PC-3 (cell line): ENCODE measurements around the gene SYNJ2BP. TPM values are rescaled to one million over a fixed set of nuclear protein-coding genes. Genes with fewer than 3 reads are reported as not detected.
"Not testable (repeated sequence)": the region's sequence is repeated elsewhere in the genome, so short reads cannot be mapped to it uniquely, and the experiment has no call there.

Source experiments
- ATAC-seq: fragments of 200-7000 bp; cut with Tn5 transposase; 2 replicates; pipeline ENCODE4 v1.9.1; 2020; ENCODE audit warnings: mild to moderate bottlenecking, moderate library complexity
- BruUV-seq: library from RNA; stranded (reverse); fragments of 400-500 nt; replicated peaks from 2 replicates; lab custom pipeline; 2021; lab: Mats Ljungman, UMichigan
- CTCF ChIA-PET: fragments of 300-600 bp; sonication (Branson Sonifier 250); formaldehyde crosslinking; loops from one replicate; lab custom pipeline; 2022; ENCODE audit warnings: antibody characterized with exemption; lab: Charles Lee
- POLR2A ChIA-PET: fragments of 300-600 bp; sonication (Branson Sonifier 250); formaldehyde crosslinking; loops from one replicate; lab custom pipeline; 2022; ENCODE audit warnings: antibody characterized with exemption; ENCODE audit not compliant: unreplicated experiment; lab: Charles Lee
- DNase-seq: peaks from one replicate; pipeline ENCODE4 v3.0.0-alpha.2; 2015
- H2AFZ ChIP-seq: fragments of 300-600 bp; sonication (generic); 2 replicates; pipeline ENCODE4 v1.6.0; 2016; ENCODE audit warnings: antibody characterized with exemption, low read length
- H3F3A ChIP-seq: fragments of 300-600 bp; sonication (generic); one replicate; pipeline ENCODE4 v1.6.0; 2017; ENCODE audit warnings: antibody characterized with exemption, low read length, control low read depth, mild to moderate bottlenecking; ENCODE audit not compliant: unreplicated experiment
- H3K27ac ChIP-seq: fragments of 300-600 bp; sonication (generic); 2 replicates; pipeline ENCODE4 v1.5.1; 2016; ENCODE audit warnings: mild to moderate bottlenecking, low read length
- H3K27me3 ChIP-seq: fragments of 300-600 bp; sonication (generic); 2 replicates; pipeline ENCODE4 v1.6.1; 2016; ENCODE audit warnings: low read length, mixed read lengths
- H3K36me3 ChIP-seq: fragments of 300-600 bp; sonication (generic); 2 replicates; pipeline ENCODE4 v1.6.1; 2016; ENCODE audit warnings: low read depth, mixed run types, low read length, mixed read lengths
- H3K4me1 ChIP-seq: fragments of 300-600 bp; sonication (generic); 2 replicates; pipeline ENCODE4 v1.5.1; 2016; ENCODE audit warnings: low read length; ENCODE audit not compliant: insufficient read depth
- H3K4me2 ChIP-seq: fragments of 300-600 bp; sonication (generic); 2 replicates; pipeline ENCODE4 v1.6.0; 2016; ENCODE audit warnings: low read length
- H3K4me3 ChIP-seq: fragments of 300-600 bp; sonication (generic); 2 replicates; pipeline ENCODE4 v1.5.1; 2016; ENCODE audit warnings: mild to moderate bottlenecking, low read length, mixed read lengths
- H3K79me2 ChIP-seq: fragments of 300-600 bp; sonication (generic); 2 replicates; pipeline ENCODE4 v1.6.1; 2017; ENCODE audit warnings: low read length, mixed read lengths
- H3K9ac ChIP-seq: fragments of 300-600 bp; sonication (generic); 2 replicates; pipeline ENCODE4 v1.6.0; 2016; ENCODE audit warnings: mild to moderate bottlenecking, low read length
- H3K9me2 ChIP-seq: fragments of 300-600 bp; sonication (generic); replicated peaks from 2 replicates; pipeline ENCODE4 v1.6.1; 2016; ENCODE audit warnings: mixed run types, low read length, mixed read lengths
- H3K9me3 ChIP-seq: fragments of 300-600 bp; sonication (generic); 2 replicates; pipeline ENCODE4 v1.6.1; 2016; ENCODE audit warnings: low read length, mixed read lengths
- H4K20me1 ChIP-seq: fragments of 300-600 bp; sonication (generic); 2 replicates; pipeline ENCODE4 v1.6.1; 2016; ENCODE audit warnings: low read length, mixed read lengths
- EZH2 ChIP-seq: fragments of 300-600 bp; sonication (generic); IDR thresholded peaks from one replicate; pipeline ENCODE4 v1.6.1; 2017; ENCODE audit warnings: antibody characterized with exemption, mild to moderate bottlenecking, low read length; ENCODE audit not compliant: unreplicated experiment
- EZH2phosphoT487 ChIP-seq: fragments of 300-600 bp; sonication (generic); IDR thresholded peaks from 2 replicates; pipeline ENCODE4 v1.6.1; 2018; ENCODE audit warnings: mild to moderate bottlenecking, antibody characterized with exemption, low read length, borderline replicate concordance
- intact Hi-C: fragments of 100-400 bp; cut with micrococcal nuclease; formaldehyde crosslinking; loops from 2 replicates; pipeline ENCODE4 v1.9.0; 2023
- total RNA-seq: library from RNA; depleted of rRNA; stranded (reverse); fragments of >200 nt; gene quantifications from 2 replicates; pipeline ENCODE4 v1.2.3, GENCODE V29; 2014
- TF ChIP-seq, protein P1 (sequence below): fragments of 300-600 bp; sonication (generic); conservative IDR thresholded peaks from 2 replicates; pipeline ENCODE4 v1.5.1; 2017; ENCODE audit warnings: antibody characterized with exemption, low read depth, mild to moderate bottlenecking, low read length

The SYNJ2BP gene
- total RNA-seq, 1 experiment from 2014 or later = 13.1 TPM

DNA sequence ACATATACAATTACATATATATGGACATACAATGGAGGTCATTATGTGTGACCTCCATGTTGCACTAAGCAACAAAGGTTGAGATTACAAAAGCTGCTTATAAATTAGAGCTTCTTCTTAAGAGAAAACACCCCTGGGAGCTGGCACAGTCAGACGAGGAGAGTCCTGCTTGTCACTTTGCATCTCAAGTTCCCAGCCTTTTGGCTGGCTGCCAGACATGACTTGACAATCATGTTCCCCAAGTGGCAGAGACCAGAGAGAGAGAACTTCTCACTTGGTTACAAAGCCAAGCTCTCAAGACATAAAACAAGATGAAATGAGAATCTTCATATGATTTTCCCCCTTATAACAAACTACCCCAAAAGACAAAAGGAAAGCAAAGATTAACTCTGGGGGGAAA, 8.5 kb upstream of the SYNJ2BP start:
- Histone ChIP-seq H3K4me2 (no peak overlapping the region), H3F3A (no peaks in the 10 kb centered on the region), H3K9me3 (0 out of 2 replicates have a peak, but pooled peaks cover 6% of the 10 kb centered on the region), H3K27ac (no peak overlapping the region), H3K36me3 (no peaks in the 10 kb centered on the region), H3K79me2 (no peaks in the 10 kb centered on the region), H2AFZ (no peak overlapping the region), H3K4me1 (no peaks in the 10 kb centered on the region), H4K20me1 (no peaks in the 10 kb centered on the region), H3K9ac (no peak overlapping the region), H3K27me3 (no peaks in the 10 kb centered on the region), H3K4me3 (no peak overlapping the region), H3K9me2 (no peaks in the 10 kb centered on the region)
- no peak for ATAC-seq
- DNase-seq = no peak
- no TSS peak for BruUV-seq
- CTCF ChIA-PET = no interaction called here
- TF ChIP-seq, protein P1, sequence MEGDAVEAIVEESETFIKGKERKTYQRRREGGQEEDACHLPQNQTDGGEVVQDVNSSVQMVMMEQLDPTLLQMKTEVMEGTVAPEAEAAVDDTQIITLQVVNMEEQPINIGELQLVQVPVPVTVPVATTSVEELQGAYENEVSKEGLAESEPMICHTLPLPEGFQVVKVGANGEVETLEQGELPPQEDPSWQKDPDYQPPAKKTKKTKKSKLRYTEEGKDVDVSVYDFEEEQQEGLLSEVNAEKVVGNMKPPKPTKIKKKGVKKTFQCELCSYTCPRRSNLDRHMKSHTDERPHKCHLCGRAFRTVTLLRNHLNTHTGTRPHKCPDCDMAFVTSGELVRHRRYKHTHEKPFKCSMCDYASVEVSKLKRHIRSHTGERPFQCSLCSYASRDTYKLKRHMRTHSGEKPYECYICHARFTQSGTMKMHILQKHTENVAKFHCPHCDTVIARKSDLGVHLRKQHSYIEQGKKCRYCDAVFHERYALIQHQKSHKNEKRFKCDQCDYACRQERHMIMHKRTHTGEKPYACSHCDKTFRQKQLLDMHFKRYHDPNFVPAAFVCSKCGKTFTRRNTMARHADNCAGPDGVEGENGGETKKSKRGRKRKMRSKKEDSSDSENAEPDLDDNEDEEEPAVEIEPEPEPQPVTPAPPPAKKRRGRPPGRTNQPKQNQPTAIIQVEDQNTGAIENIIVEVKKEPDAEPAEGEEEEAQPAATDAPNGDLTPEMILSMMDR = no peak
- TF ChIP-seq EZH2 (no peak), EZH2phosphoT487 (no peak)
- POLR2A ChIA-PET = no interaction called here
- intact Hi-C loops = no loop called here

GRCh38 chr14:70422538-70422937, 5.6 kb upstream of the SYNJ2BP start:
- ATAC-seq = no peak
- ChIA-PET POLR2A (interaction anchor here (0.7 kb wide), 1 partner anchor 297 kb away, joined by 4 read pairs; no protein-coding TSS in a partner anchor), CTCF (no interaction called here)
- intact Hi-C loops = no loop called here
- H3K36me3 ChIP-seq = no peaks in the 10 kb centered on the region
- no peak overlapping the region for H3K27ac ChIP-seq
- H3F3A ChIP-seq = no peaks in the 10 kb centered on the region
- H3K9ac ChIP-seq = no peak overlapping the region
- 0 out of 2 replicates have a peak, but pooled peaks cover 6% of the 10 kb centered on the region for H3K9me3 ChIP-seq
- H3K79me2 ChIP-seq = no peaks in the 10 kb centered on the region
- no peaks in the 10 kb centered on the region for H4K20me1 ChIP-seq
- H3K4me3 ChIP-seq = no peak overlapping the region
- no peak for DNase-seq
- no peak overlapping the region for H2AFZ ChIP-seq
- H3K27me3 ChIP-seq = no peaks in the 10 kb centered on the region
- no peaks in the 10 kb centered on the region for H3K9me2 ChIP-seq
- BruUV-seq = no TSS peak
- H3K4me1 ChIP-seq = peaks cover 2% of the 10 kb centered on the region; the same call in 1 of the 2 replicates
- TF ChIP-seq, protein P1 = no peak
- no peak for TF ChIP-seq EZH2
- TF ChIP-seq EZH2phosphoT487 = no peak
- no peak overlapping the region for H3K4me2 ChIP-seq

DNA sequence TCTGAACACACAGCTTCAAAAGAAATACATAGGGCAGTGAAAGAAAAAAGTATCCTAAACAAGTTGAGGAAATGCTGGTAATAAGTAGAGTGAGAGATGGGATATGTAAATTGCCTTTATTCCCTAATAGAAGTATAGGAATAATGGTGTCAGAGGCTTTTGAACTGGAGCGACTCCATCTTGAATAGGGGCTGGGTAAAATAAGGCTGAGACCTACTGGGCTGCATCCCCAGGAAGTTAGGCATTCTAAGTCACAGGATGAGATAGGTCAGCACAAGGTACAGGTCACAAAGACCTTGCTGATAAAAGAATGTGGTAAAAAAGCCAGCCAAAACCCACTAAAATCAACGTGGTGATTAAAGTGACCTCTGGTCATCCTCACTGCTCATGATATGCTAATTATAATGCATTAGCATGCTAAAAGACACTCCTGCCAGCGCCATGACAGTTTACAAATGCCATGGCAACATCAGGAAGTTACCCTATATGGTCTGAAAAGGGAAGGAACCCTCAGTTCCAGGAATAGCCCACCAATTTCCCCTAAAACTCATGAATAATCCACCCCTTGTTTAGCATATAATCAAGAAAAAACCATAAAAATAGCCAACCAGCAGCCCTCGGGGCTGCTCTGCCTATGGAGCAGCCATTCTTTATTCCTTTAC, 2.5 kb upstream of the SYNJ2BP start:
- H3K9ac ChIP-seq = not testable (repeated sequence)

More for the DNA sequence above, 2.5 kb upstream of the SYNJ2BP start:
- H3K4me3 ChIP-seq, H2AFZ ChIP-seq, H3K9me2 ChIP-seq, H3K27me3 ChIP-seq, H3K36me3 ChIP-seq, BruUV-seq, H4K20me1 ChIP-seq, DNase-seq, POLR2A ChIA-PET, ATAC-seq, H3K9me3 ChIP-seq, H3K27ac ChIP-seq, H3F3A ChIP-seq, H3K4me2 ChIP-seq: not testable (repeated sequence)
- intact Hi-C loops = loop anchor here (5.0 kb wide), 1 partner anchor 148 kb away; no protein-coding TSS in a partner anchor
- H3K4me1 ChIP-seq = peaks cover 12% of the 10 kb centered on the region; the same call in 1 of the 2 replicates
- CTCF ChIA-PET = interaction anchor here (0.6 kb wide), 1 partner anchor 1565 kb away, joined by 3 read pairs; no protein-coding TSS in a partner anchor
- peaks cover 23% of the 10 kb centered on the region for H3K79me2 ChIP-seq
